Adrenal gland (tissue), 5 donors: ENCODE measurements around the gene ARHGEF11.

Experiments
- CTCF ChIP-seq, 6 experiments: fragments of 450-650 bp in 4 of 6; fragments of 200-600 bp in 2 of 6; sonication (generic) in 1 of 6; IDR thresholded peaks; 1 replicate in 5 of 6; 2 replicates in 1 of 6; pipeline versions ENCODE4 v1.5.1 to v1.8.0; 2016 to 2021; ENCODE audit warnings: antibody characterized with exemption in 6 of 6, mild to moderate bottlenecking in 2 of 6, moderate library complexity in 1 of 6
- POLR2A ChIP-seq, 2 donors: fragments of 450-650 bp; IDR thresholded peaks; one replicate each; pipeline ENCODE4 v1.6.1; 2017; ENCODE audit warnings: antibody characterized with exemption in 2 of 2, mild to moderate bottlenecking in 2 of 2, moderate library complexity in 1 of 2
- donor health status: DM: no; HTN: no; CAD: no.

- no peak for TF ChIP-seq CTCF (IDR thresholded peaks at IDR 0.05)
- no peak for TF ChIP-seq POLR2A (IDR thresholded peaks at IDR 0.05)
Measured at GRCh38 chr1:156922986-156923669, 122.4 kb downstream of the ARHGEF11 start.
